Uterus (tissue), 4 donors: ENCODE data around the gene PLCG2. TPM values are rescaled to one million over a fixed set of nuclear protein-coding genes. Genes with fewer than 3 reads are reported as not detected.

ENCODE experiments used
- DNase-seq, 2 donors: peaks; one replicate each; pipeline ENCODE4 v3.0.0-alpha.2; 2019 to 2020
- H3K27ac ChIP-seq, 2 donors: fragments of 200-600 bp; sonication (generic); 1 replicate in 1 of 2; 2 replicates in 1 of 2; pipeline ENCODE4 v1.5.1; 2016 to 2018
- H3K27me3 ChIP-seq, 2 donors: fragments of 200-600 bp; sonication (generic); one replicate each; pipeline ENCODE4 v1.5.1; 2018 to 2019; ENCODE audit warnings: control low read depth in 1 of 2
- H3K36me3 ChIP-seq, 2 donors: fragments of 200-600 bp; sonication (generic); one replicate each; pipeline ENCODE4 v1.5.1; 2019; ENCODE audit warnings: control low read depth in 1 of 2
- H3K4me1 ChIP-seq, 2 donors: fragments of 200-600 bp; sonication (generic); one replicate each; pipeline ENCODE4 v1.5.1; 2018 to 2019; ENCODE audit warnings: control low read depth in 1 of 2
- H3K4me3 ChIP-seq, 2 donors: fragments of 200-600 bp; sonication (generic); 1 replicate in 1 of 2; 2 replicates in 1 of 2; pipeline ENCODE4 v1.5.1; 2018 to 2019; ENCODE audit warnings: mild to moderate bottlenecking in 1 of 2
- H3K9me3 ChIP-seq, 2 donors: fragments of 200-600 bp; sonication (generic); one replicate each; pipeline ENCODE4 v1.5.1; 2019; ENCODE audit warnings: control low read depth in 1 of 2
- CTCF ChIP-seq, 4 experiments: fragments of 200-600 bp in 2 of 4; fragments of 450-650 bp in 2 of 4; sonication (generic) in 2 of 4; IDR thresholded peaks; one replicate each; pipeline ENCODE4 v1.5.1; 2016 to 2019; ENCODE audit warnings: antibody characterized with exemption in 4 of 4, mild to moderate bottlenecking in 2 of 4, moderate library complexity in 1 of 4
- POLR2A ChIP-seq, 2 donors: fragments of 450-650 bp; IDR thresholded peaks; one replicate each; pipeline ENCODE4 v1.6.1; 2016; ENCODE audit warnings: antibody characterized with exemption in 2 of 2, mild to moderate bottlenecking in 1 of 2, moderate library complexity in 1 of 2
- intact Hi-C: fragments of 100-400 bp; cut with DNase I; formaldehyde crosslinking; loops from one replicate; pipeline ENCODE4 v1.15.1; 2023; ENCODE audit warnings: low total_unique reads
- total RNA-seq, 4 donors: library from RNA; depleted of rRNA in 3 of 4; stranded (reverse); fragments of >200 nt in 3 of 4; gene quantifications; one replicate each; pipeline versions ENCODE4 v1.1.0 to v1.2.4, GENCODE V29; 2014 to 2023
- donor health status: DM: yes; HTN: yes; CAD: no.

Gene PLCG2
- total RNA-seq, result 10 to 100 TPM; 11.2 to 39.4 (median 18.8) TPM

- Histone ChIP-seq H3K27ac (peak within 1 kb of the TSS; percentile 21 to 49), H3K36me3 (no peaks in the 10 kb centered on the region), H3K4me1 (no peaks in the 10 kb centered on the region), H3K27me3 (no peaks in the 10 kb centered on the region), H3K4me3 (peak within 1 kb of the TSS; percentile 43 to 49), H3K9me3 (no peaks in the 10 kb centered on the region)
- DNase-seq, result peak; percentile 47 to 54
- no peak for TF ChIP-seq CTCF (IDR thresholded peaks at IDR 0.05)
- TF ChIP-seq POLR2A (IDR thresholded peaks at IDR 0.05), result peak; percentile 74
- intact Hi-C loops, result no loop called here
These were observed at the start of gene PLCG2 for GRCh38 chr16:81778861-81779535. TSS of gene PLCG2 (plus strand) at chr16:81779291. CDS start at chr16:81785990, 6,699 bp downstream.

GRCh38 chr16:81729451-81729850 lies 49.6 kb upstream of the PLCG2 start:
- intact Hi-C loops, result no loop called here
- Histone ChIP-seq H3K27ac (no peak overlapping the region), H3K9me3 (no peaks in the 10 kb centered on the region), H3K4me1 (no peaks in the 10 kb centered on the region), H3K27me3 (no peaks in the 10 kb centered on the region), H3K4me3 (no peak overlapping the region), H3K36me3 (no peaks in the 10 kb centered on the region)
- DNase-seq, result no peak
- no peak for TF ChIP-seq POLR2A (IDR thresholded peaks at IDR 0.05)
- TF ChIP-seq CTCF (IDR thresholded peaks at IDR 0.05), result no peak

GRCh38 chr16:81730090-81731051 lies 48.7 kb upstream of the PLCG2 start:
- H3K4me3 ChIP-seq, result peak overlapping the region; percentile 1 to 31
- peak in 3 of 4 experiments; percentile 46 to 57 (median 56) for TF ChIP-seq CTCF (IDR thresholded peaks at IDR 0.05)
- TF ChIP-seq POLR2A (IDR thresholded peaks at IDR 0.05), result no peak
- H3K4me1 ChIP-seq, result no peaks in the 10 kb centered on the region
- H3K9me3 ChIP-seq, result no peaks in the 10 kb centered on the region
- no peaks in the 10 kb centered on the region for H3K27me3 ChIP-seq
- H3K36me3 ChIP-seq, result no peaks in the 10 kb centered on the region
- intact Hi-C loops, result no loop called here
- H3K27ac ChIP-seq, result peak overlapping the region; percentile 38 to 50
- DNase-seq, result peak; percentile 85 to 87

- Histone ChIP-seq H3K9me3 (no peaks in the 10 kb centered on the region), H3K36me3 (no peaks in the 10 kb centered on the region), H3K27me3 (no peaks in the 10 kb centered on the region), H3K4me3 (no peak overlapping the region), H3K27ac (no peak overlapping the region), H3K4me1 (no peaks in the 10 kb centered on the region)
- TF ChIP-seq POLR2A (IDR thresholded peaks at IDR 0.05) (no peak), CTCF (IDR thresholded peaks at IDR 0.05) (no peak)
- DNase-seq, result no peak
- intact Hi-C loops, result no loop called here
These were observed 47.4 kb upstream of the PLCG2 start for GRCh38 chr16:81731649-81732048.

- H3K4me3 ChIP-seq, result no peak overlapping the region
- no peak for DNase-seq
- TF ChIP-seq CTCF (IDR thresholded peaks at IDR 0.05) (no peak), POLR2A (IDR thresholded peaks at IDR 0.05) (no peak)
- intact Hi-C loops, result no loop called here
- H3K27me3 ChIP-seq, result no peaks in the 10 kb centered on the region
- no peaks in the 10 kb centered on the region for H3K4me1 ChIP-seq
- H3K27ac ChIP-seq, result no peak overlapping the region
- H3K9me3 ChIP-seq, result no peaks in the 10 kb centered on the region
- H3K36me3 ChIP-seq, result no peaks in the 10 kb centered on the region
These were observed 46.4 kb upstream of the PLCG2 start for GRCh38 chr16:81732699-81733098.
